Stimulated activated CD4-positive, alpha-beta T cell treated with anti-CD3 and anti-CD28 coated beads, Interleukin-1b, Interleukin-23, amount 100 ng/mL, for 4 hours (primary cell): ENCODE results near the gene NTM.

Experiments
- DNase-seq, 2 donors: peaks; one replicate each; pipeline ENCODE4 v3.0.0-alpha.2; 2020; ENCODE audit warnings: low read depth in 2 of 2

Gene NTM

GRCh38 chr11:132111316-132111715, 740.9 kb downstream of the NTM start:
- DNase-seq, result no peak

GRCh38 chr11:132111838-132112237, 741.4 kb downstream of the NTM start:
- DNase-seq, result no peak

GRCh38 chr11:132112846-132113245, 742.4 kb downstream of the NTM start:
- no peak for DNase-seq

GRCh38 chr11:132114185-132114584, 743.8 kb downstream of the NTM start:
- DNase-seq, result no peak

- DNase-seq, result no peak
Measured at GRCh38 chr11:132114743-132115142, 744.3 kb downstream of the NTM start.

- DNase-seq, result no peak
Measured at GRCh38 chr11:132115454-132115853, 745.0 kb downstream of the NTM start.

- no peak for DNase-seq
Measured at GRCh38 chr11:132116516-132116915, 746.1 kb downstream of the NTM start.

- DNase-seq, result no peak
Measured at GRCh38 chr11:132118661-132119060, 748.2 kb downstream of the NTM start.

GRCh38 chr11:132119573-132119972, 749.2 kb downstream of the NTM start:
- DNase-seq, result no peak

GRCh38 chr11:132122735-132123134, 752.3 kb downstream of the NTM start:
- no peak for DNase-seq

- no peak for DNase-seq
Measured at GRCh38 chr11:132123449-132123848, 753.0 kb downstream of the NTM start.

- DNase-seq, result no peak
Measured at GRCh38 chr11:132123854-132124835, 753.7 kb downstream of the NTM start.

- no peak for DNase-seq
Measured at GRCh38 chr11:132125988-132126871, 755.8 kb downstream of the NTM start.

GRCh38 chr11:132126973-132127899, 756.8 kb downstream of the NTM start:
- DNase-seq, result no peak

GRCh38 chr11:132127900-132128288, 757.5 kb downstream of the NTM start:
- no peak for DNase-seq

- DNase-seq, result no peak
Measured at GRCh38 chr11:132131047-132131446, 760.6 kb downstream of the NTM start.

GRCh38 chr11:132131961-132132360, 761.5 kb downstream of the NTM start:
- no peak for DNase-seq

- DNase-seq, result no peak
Measured at GRCh38 chr11:132134322-132134721, 763.9 kb downstream of the NTM start.

GRCh38 chr11:132137289-132137980, 767.0 kb downstream of the NTM start:
- no peak for DNase-seq

- DNase-seq, result no peak
Measured at GRCh38 chr11:132137981-132138313, 767.5 kb downstream of the NTM start.

GRCh38 chr11:132139181-132139580, 768.8 kb downstream of the NTM start:
- no peak for DNase-seq
